Measurements from ENCODE around the gene KIF21A.

Gene KIF21A

DNA sequence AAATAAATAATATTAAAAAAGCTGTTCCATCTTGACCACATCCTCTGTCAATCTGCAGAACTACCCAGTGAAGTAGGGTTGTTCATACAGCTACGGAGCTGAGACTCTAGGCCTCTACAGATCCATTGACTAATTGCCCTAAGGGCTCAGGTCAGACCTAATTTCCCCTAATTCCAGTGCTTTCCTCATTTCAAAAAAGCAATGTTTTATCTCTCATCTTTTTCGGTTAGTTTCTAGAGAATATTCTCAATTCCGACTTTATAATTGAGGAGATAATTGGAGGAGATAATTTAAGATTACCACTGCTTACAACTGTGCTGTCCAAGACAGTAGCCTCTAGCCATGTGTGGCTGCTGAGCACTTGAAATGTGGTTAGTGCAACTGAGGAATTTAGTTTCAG lies 167.1 kb downstream of the KIF21A start:
- DNase-seq (ENCODE audit: low spot score) = no peak

DNA sequence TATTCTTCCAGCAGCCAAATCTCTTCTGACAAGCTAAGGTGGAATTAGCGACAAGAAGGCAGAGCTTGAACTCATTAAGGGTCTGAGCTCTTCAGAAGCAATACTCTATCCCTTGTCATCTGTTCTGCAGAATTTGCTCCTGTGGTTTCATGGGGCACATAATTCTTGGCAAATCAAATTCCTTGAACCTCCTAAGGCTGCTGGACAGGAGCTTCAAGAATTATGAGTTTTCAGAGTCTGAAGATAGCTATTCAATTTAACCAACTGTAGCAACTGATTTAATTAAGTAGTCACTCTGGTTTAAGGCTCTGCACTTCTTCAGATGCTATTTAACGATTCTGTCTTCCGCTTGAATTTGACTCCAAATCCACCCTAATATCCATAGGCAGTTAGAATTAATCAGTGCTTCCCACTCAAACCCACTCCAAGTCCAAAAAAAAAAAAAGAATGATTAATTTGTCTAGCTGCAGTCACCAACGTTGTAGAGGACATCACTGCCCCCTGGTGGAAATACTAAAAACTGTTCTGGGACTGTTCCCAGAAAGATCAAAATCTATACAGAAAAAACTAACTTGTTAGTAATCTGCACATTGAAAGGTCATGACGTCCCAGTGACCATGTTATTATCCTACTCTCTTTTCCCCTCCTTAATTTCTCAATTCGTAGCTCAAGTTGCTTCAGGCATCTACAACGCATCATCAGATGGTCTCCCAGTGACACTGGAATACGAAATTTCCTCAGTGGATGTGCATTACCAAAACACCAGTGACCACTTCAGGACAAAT lies 169.9 kb downstream of the KIF21A start:
- DNase-seq (ENCODE audit: low spot score) = peak; percentile 29

DNA sequence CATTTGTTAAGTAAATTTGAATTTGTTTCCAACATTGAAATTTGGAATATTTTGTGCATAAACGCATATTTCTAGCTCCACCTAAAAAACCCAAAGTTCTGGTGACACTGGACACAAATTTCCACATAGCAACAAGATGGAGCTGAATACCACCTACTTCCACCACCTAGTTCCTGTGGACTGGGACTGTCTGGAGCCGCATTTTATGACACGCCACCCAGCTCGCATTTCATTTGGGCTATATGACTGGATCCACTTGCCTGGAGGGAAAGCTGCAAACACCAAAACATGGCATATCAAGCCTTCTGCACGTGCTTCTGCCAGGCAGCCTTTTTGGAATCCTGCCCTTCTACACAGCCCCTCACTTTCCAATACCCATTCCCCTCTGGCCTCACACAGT lies 173.4 kb downstream of the KIF21A start:
- DNase-seq (ENCODE audit: low spot score) = no peak

DNA sequence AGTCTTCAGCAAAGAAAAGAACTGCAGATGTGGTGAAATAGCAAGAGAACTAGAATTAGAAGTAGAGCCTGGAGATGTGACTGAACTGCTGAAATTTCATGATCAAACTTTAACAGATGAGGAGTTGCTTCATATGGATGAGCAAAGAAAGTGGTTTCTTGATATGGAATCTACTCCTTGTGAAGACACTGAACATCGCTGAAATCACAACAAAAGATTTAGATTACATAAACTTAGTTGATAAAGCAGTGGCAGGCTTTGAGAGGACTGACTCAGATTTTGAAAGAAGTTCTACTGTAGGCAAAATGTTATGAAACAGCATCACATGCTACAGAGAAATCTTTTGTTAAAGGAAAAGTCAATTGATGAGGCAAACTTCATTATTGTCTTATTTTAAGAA lies 175.0 kb downstream of the KIF21A start:
- DNase-seq (ENCODE audit: low spot score) = no peak

DNA sequence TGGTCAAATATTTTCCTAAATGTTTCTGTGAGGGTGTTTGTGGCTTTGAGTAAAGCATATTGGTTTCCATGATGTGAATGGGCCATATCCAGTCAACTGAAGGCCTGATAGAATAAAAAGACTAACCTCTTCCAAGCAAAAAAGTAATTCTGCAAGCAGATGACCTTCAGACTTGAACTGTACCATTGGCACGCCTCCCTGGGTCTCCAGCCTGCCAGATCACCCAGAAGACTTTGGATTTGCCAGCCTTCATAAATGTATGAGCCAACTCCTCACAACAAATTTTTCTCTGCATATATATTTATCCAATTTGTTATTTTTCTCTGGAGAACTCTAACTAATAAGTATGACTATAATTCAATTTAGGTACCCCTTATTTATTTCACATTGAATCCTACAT lies 190.3 kb downstream of the KIF21A start:
- DNase-seq (ENCODE audit: low spot score) = no peak
